ENCODE data around the gene EML1. TPM values are rescaled to one million over a fixed set of nuclear protein-coding genes. Genes with fewer than 3 reads are reported as not detected.

EML1 gene
- total and polyA plus RNA-seq, 3 donors from 2014 or later, result 18.1 to 22.7 (median 22.0) TPM

DNA sequence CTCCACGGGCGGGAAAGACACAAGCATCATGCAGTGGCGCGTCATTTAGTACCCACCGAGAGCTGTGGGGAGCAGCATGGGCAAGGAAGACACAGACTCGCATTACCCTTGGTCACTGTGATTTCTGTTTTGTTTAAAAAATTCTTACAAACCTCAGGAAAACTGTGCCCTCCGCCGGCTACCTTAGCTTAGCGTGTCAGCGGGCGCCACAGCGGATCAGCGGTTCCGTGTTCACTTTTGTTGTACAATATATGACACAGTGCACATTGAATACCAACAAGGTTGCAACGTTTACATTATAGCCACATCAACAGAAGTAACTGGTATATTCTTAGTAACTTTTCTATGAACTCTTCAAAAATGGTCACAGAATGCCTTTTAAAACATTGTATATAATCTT is 146.9 kb downstream of the EML1 start:
- H3K9me3 ChIP-seq, result no peaks in the 10 kb centered on the region
- H3K27ac ChIP-seq, result no peak overlapping the region
- H3K4me1 ChIP-seq, result no peaks in the 10 kb centered on the region
- no peaks in the 10 kb centered on the region for H3K27me3 ChIP-seq
- H3K4me3 ChIP-seq, result no peak overlapping the region
- TF ChIP-seq, protein P1, sequence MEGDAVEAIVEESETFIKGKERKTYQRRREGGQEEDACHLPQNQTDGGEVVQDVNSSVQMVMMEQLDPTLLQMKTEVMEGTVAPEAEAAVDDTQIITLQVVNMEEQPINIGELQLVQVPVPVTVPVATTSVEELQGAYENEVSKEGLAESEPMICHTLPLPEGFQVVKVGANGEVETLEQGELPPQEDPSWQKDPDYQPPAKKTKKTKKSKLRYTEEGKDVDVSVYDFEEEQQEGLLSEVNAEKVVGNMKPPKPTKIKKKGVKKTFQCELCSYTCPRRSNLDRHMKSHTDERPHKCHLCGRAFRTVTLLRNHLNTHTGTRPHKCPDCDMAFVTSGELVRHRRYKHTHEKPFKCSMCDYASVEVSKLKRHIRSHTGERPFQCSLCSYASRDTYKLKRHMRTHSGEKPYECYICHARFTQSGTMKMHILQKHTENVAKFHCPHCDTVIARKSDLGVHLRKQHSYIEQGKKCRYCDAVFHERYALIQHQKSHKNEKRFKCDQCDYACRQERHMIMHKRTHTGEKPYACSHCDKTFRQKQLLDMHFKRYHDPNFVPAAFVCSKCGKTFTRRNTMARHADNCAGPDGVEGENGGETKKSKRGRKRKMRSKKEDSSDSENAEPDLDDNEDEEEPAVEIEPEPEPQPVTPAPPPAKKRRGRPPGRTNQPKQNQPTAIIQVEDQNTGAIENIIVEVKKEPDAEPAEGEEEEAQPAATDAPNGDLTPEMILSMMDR (IDR thresholded peaks at IDR 0.05), result no peak
- TF ChIP-seq POLR2A (IDR thresholded peaks at IDR 0.05), result no peak
- no peaks in the 10 kb centered on the region for H3K36me3 ChIP-seq (ENCODE audit: low read depth, missing control alignments)
- intact Hi-C loops (cut with DNase I; ENCODE audit: low total_unique reads), result no loop called here
- no peak for DNase-seq
- 94 to 96% methylated on average over 15 of the region's 15 CpGs for WGBS, 2 donors

DNA sequence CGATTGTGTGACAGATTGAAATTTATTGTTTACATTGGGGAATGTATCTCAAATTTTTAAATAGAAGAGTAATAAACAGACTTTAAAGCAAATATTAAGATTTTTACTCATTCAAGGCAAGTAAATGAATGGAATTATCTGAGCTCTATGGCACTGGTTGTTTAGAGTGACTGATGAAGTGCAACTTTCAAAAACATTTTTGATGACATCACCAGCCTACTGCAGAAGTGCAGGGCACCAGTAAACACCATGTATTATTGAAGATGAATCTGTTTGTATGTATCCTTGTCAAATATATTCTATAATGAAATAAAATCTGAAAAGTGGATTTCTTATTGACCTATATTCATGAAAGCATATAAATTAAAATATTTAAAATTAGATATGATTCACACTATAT is 148.0 kb downstream of the EML1 start:
- TF ChIP-seq, protein P1 (IDR thresholded peaks at IDR 0.05), result no peak
- TF ChIP-seq POLR2A (IDR thresholded peaks at IDR 0.05), result no peak
- Histone ChIP-seq H3K4me1 (peaks cover under 1% of the 10 kb centered on the region), H3K4me3 (no peak overlapping the region), H3K9me3 (no peaks in the 10 kb centered on the region), H3K36me3 (ENCODE audit: low read depth, missing control alignments) (no peaks in the 10 kb centered on the region), H3K27me3 (no peaks in the 10 kb centered on the region), H3K27ac (no peak overlapping the region)
- 45 to 85% methylated on average over 1 of the region's 1 CpG for WGBS, 2 donors
- intact Hi-C loops (cut with DNase I; ENCODE audit: low total_unique reads), result no loop called here
- DNase-seq, result no peak

DNA sequence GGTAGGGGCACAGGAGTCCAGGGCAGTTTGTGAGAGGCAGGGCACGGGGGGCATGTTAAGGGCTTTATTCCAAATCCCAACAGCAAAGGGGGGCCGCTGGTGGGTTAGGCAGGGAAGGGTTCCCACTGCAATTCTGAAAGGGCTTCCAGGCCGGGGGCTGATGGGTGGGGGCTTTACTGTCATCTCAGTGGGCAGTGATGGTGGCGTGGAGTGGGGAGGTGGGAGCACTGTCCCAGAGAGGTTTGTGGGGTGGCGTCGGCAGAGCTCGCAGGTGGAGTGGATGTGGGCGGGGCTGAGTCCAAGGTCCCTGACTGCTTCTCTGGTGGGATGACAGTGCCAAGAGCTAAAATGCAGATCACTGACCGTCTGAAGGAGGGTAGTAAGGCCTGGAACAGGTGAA is 150.4 kb downstream of the EML1 start:
- DNase-seq, result no peak
- no peaks in the 10 kb centered on the region for H3K9me3 ChIP-seq
- H3K4me3 ChIP-seq, result no peak overlapping the region
- no peaks in the 10 kb centered on the region for H3K27me3 ChIP-seq
- peaks cover 7% of the 10 kb centered on the region for H3K4me1 ChIP-seq
- intact Hi-C loops (cut with DNase I; ENCODE audit: low total_unique reads), result no loop called here
- 94 to 96% methylated on average over 9 of the region's 9 CpGs for WGBS, 2 donors
- no peak overlapping the region for H3K27ac ChIP-seq
- no peaks in the 10 kb centered on the region for H3K36me3 ChIP-seq (ENCODE audit: low read depth, missing control alignments)
- TF ChIP-seq, protein P1 (IDR thresholded peaks at IDR 0.05), result no peak
- no peak for TF ChIP-seq POLR2A (IDR thresholded peaks at IDR 0.05)

DNA sequence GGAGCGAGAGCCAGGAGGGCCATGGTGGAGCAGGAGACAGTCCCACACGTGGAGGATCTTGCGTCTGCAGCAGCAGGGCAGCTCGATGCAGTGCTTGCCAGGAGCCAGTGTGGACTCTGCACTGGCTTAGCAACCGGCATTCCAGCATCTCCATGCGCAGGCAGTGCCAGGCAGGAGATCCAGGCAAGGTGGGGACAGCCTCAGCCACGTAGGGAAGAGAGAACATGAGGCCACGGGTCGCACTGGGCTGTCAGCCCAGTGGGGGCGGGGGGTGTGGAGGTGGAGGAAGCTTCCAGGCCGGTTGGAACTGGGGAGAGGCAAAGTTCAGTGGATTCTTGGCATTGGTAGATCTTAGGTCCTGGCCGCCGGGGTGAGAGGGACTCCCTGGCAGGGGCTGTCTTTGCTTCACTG is 151.0 kb downstream of the EML1 start:
- WGBS, 2 donors, result 65 to 66% methylated on average over 4 to 13 of the region's 13 CpGs
- Histone ChIP-seq H3K27ac (no peak overlapping the region), H3K36me3 (ENCODE audit: low read depth, missing control alignments) (no peaks in the 10 kb centered on the region), H3K4me1 (peaks cover 7% of the 10 kb centered on the region), H3K9me3 (no peaks in the 10 kb centered on the region), H3K27me3 (no peaks in the 10 kb centered on the region), H3K4me3 (no peak overlapping the region)
- DNase-seq, result no peak
- intact Hi-C loops (cut with DNase I; ENCODE audit: low total_unique reads), result no loop called here
- no peak for TF ChIP-seq POLR2A (IDR thresholded peaks at IDR 0.05)
- TF ChIP-seq, protein P1 (IDR thresholded peaks at IDR 0.05), result no peak
